T-helper 1 cell (primary cell): ENCODE data around the gene BCL2L11.
A peak's percentile ranks its signal among the peaks of the same experiment; 100 is the strongest.

Experiments used
- DNase-seq, 5 donors: peaks; one replicate each; pipeline ENCODE4 v3.0.0-alpha.2; 2012 to 2020

The BCL2L11 gene

GRCh38 chr2:111143107-111143842 is 22.6 kb downstream of the BCL2L11 start:
- no peak for DNase-seq

- no peak for DNase-seq
Measured at GRCh38 chr2:111143843-111144198, 23.1 kb downstream of the BCL2L11 start.

DNA sequence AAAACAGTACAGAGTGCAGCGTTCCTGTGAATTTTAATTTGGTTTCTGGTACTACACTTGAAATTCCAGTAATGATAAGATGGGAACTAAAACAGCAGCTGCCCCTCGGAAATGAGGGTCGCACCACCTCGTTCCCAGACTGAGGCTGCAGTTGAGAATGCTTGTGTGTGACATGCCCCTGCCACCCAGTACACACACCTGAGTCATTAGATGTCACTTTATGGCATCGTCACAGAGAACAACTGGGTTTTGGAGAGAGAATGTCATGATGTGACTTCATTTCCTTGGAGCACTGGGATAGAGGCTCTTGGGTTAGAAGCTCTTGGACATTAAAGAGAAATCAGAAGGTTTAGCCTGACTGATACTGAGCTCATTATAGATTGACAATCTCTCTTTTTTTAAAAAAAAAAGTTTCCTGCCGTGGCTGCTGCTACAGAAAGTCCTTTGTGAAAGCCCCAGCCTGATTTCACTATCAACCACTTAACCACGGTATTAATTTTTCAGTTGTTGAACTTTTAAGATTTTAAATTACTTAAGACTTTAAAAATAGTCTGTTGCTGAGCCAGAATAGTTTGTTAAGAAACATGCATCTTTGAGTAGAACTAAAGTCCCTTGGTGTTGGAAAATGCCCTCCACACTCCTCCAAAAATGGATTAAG is 24.5 kb downstream of the BCL2L11 start:
- no peak for DNase-seq

GRCh38 chr2:111145951-111146350 is 25.2 kb downstream of the BCL2L11 start:
- no peak for DNase-seq

- no peak for DNase-seq
Measured at GRCh38 chr2:111148225-111148873, 27.6 kb downstream of the BCL2L11 start.

DNA sequence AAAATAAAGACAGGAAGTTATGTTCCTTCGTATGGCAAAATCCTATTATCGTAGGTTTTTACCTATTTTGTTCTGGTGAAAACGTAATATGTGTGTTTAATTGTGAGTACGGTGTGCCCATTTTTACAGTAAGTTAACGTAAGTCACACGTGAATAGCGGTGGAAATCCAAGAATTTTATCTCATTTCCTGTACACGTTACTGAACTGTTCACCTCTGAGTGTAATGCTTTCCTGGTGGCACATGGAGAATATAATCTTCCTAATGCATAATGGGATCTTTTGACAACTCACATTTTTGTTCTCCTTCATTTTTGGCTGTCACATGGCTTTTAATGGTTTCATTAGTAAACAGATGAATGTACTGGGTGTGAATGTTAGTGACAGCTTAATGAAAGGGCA is 28.2 kb downstream of the BCL2L11 start:
- DNase-seq = no peak

DNA sequence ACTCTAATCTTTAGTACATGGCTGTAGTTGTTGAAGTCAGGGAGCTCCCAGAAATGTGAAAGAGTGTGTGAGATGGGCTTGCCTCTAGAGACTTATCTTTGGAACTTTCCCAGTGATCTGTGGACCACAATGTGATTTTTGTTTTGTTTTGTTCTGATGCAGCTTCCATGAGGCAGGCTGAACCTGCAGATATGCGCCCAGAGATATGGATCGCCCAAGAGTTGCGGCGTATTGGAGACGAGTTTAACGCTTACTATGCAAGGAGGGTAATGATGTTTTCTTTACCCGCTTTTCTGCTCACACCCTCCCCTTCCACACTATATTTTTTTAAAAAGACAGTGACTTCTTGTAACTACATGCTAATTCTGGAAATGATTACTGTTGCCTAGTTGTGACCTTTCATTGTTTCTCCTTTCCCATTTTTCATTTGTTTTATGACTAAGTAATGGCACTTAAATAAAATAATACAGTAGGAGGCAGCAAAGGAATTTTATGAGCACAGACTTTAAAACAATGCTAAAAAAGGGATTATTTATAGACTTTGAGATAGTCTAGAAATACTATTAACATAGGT is 29.3 kb downstream of the BCL2L11 start:
- DNase-seq = no peak

GRCh38 chr2:111154758-111155157 is 34.0 kb downstream of the BCL2L11 start:
- DNase-seq = no peak

DNA sequence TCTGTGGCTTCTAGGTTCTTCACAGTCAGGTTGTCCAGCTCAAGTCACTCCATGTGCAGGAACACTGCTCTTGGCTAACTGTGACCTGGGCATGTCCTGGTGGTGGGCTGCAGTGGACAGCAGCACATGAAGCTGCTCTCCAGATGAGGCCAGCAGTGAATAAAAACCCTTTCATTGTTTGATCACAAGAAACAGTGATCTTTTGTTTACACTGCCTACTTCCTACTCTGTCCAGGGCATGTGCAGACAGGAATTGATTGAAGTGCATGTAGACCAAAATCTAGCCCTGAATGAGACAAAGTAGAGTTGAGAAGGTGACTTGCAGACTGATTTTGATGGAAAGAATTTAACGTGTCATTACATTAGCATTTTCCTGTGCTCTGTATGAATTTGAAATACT is 34.9 kb downstream of the BCL2L11 start:
- DNase-seq = no peak

DNA sequence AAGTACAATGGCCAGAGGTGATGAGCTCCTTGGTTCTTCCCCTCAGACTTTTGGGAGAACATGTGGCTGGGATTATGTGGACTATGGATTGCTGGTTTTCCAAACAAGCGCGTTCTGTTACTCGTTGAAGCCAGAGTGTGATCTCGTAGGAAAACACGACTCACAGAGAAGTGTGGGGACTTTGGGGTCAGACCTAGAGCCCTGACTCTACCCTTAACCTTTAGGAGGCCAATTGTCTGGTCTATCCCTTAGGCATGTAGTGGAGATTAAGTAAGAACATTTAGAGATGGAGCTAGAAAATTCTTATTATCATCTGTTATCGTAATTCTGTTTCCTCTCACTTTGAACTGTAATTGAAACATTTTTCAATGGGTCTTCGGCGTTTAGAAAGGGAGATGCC is 35.8 kb downstream of the BCL2L11 start:
- DNase-seq = no peak

DNA sequence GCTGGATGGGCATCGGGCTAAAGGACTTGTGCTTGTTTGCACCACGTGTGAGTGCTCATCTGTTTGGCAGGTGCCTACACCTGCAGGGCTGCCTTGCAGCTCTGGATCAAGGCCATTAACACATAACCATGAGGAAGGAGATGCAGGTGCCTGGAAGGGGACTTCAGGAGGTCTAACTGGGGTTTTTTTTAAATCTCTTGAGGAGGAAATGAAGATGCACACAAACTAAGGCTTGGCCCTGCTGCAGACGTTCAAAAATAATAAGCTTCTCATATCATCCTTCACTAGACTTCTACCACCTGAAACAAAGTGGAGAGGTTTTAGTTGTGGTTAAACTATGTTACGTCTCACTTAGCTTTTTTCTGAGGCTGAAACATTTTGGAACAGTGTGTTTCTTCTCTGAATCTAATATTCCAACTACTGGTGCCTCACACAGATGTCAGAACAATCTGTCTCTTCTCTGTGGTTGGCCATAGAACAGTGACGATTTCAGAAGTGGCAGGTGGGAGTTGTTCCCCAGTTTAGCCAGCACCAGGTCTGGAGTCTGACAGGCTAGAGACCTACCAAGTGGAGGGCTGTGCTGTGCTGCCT is 36.5 kb downstream of the BCL2L11 start:
- DNase-seq = no peak

GRCh38 chr2:111157798-111158197 is 37.1 kb downstream of the BCL2L11 start:
- no peak for DNase-seq

GRCh38 chr2:111159641-111160040 is 38.9 kb downstream of the BCL2L11 start:
- no peak for DNase-seq

DNA sequence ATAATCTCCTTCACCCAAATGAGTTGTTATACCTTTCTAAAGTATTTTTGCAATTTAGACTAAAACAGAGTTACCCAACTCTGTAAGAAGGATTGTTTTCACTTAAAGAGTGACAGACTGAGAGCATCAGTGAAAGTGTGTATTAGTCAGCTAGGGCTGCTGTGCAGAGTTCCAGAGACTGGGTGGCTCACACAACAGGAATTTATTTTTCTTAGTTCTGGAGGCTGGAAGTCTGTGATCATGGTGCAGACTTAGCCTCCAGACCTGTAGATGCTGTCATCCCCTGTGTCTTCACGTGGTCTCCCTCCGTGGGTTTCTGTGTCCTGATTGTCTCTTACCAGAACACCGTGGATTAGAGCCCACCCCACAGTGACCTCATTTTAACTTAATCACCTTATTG is 40.0 kb downstream of the BCL2L11 start:
- DNase-seq = no peak

GRCh38 chr2:111161971-111162370 is 41.3 kb downstream of the BCL2L11 start:
- no peak for DNase-seq

- DNase-seq = no peak
Measured at GRCh38 chr2:111162718-111163331, 42.1 kb downstream of the BCL2L11 start.

GRCh38 chr2:111164078-111164477 is 43.4 kb downstream of the BCL2L11 start:
- no peak for DNase-seq

GRCh38 chr2:111165084-111165483 is 44.4 kb downstream of the BCL2L11 start:
- DNase-seq = no peak

- DNase-seq = no peak
Measured at GRCh38 chr2:111166115-111166514, 45.4 kb downstream of the BCL2L11 start.

DNA sequence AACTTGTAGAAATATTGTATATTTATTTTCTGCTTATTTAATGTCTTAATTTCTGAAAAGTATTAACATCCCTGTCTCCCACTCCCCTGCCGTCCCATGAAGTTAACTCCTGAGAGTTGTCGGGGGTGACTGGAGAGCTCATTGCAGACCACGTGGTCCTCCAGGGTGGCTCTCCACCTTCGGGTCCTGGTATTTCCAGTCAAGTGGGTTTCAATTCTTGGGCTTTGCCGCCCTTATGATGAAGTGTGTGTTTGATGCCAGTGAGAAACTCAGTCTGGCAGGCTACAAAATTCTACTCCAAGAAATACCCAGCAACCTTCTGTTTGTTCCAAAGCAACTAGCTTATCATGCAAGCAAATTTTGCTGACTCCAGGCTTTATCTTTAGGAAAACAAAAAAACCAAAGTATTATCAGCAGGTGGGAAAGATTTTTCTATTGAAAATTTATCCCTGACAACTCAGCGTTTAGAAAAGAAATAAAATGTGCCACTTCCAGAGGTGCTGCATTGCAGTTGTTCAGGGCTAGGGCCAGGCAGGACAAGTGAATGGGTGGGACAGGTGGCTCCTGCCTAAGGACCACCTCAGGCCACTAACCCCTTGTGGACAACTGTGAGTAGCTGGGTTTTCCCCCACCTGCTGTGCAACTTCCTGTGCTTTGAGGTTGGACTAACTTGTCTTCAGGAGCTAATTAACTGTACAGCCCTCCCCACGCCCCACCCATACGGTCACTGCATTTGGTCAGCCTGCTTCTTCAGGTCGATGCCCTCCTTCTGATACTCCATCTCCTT is 46.6 kb downstream of the BCL2L11 start:
- no peak for DNase-seq

- DNase-seq = no peak
Measured at GRCh38 chr2:111167863-111168162, 47.1 kb downstream of the BCL2L11 start.

GRCh38 chr2:111168528-111169239 is 48.0 kb downstream of the BCL2L11 start:
- DNase-seq = peak in 1 of 5 donors; percentile 74
